Activated naive CD8-positive, alpha-beta T cell treated with anti-CD3 and anti-CD28 coated beads for 36 hours (primary cell): Measurements from ENCODE around the gene KLC3. TPM values are rescaled to one million over a fixed set of nuclear protein-coding genes. Genes with fewer than 3 reads are reported as not detected.

Source experiments
- DNase-seq: peaks from one replicate; pipeline ENCODE4 v3.0.0; 2021
- H3K27ac Mint-ChIP-seq: one replicate; pipeline ENCODE4 v1.8.0; 2022; ENCODE audit warnings: mild to moderate bottlenecking, moderate library complexity, mixed read lengths
- H3K27me3 Mint-ChIP-seq: one replicate; pipeline ENCODE4 v1.8.0; 2022; ENCODE audit warnings: mild to moderate bottlenecking, mixed read lengths
- H3K36me3 Mint-ChIP-seq: one replicate; pipeline ENCODE4 v1.8.0; 2021; ENCODE audit warnings: mild to moderate bottlenecking, mixed read lengths
- H3K4me1 Mint-ChIP-seq: one replicate; pipeline ENCODE4 v1.8.0; 2021; ENCODE audit warnings: mixed read lengths
- H3K4me3 Mint-ChIP-seq: one replicate; pipeline ENCODE4 v1.8.0; 2022; ENCODE audit warnings: mild to moderate bottlenecking, moderate library complexity, mixed read lengths
- H3K9me3 Mint-ChIP-seq: one replicate; pipeline ENCODE4 v1.8.0; 2022; ENCODE audit warnings: mixed read lengths
- total RNA-seq, 2 experiments: library from RNA; stranded (reverse); gene quantifications; one replicate each; pipeline ENCODE4 v1.2.3, GENCODE V29; 2021

Gene KLC3
- total RNA-seq, 2 experiments from 2014 or later, result not detected

- peak overlapping the region; percentile 60 for H3K4me3 Mint-ChIP-seq
- no peak for DNase-seq
- peaks cover 5% of the 10 kb centered on the region for H3K36me3 Mint-ChIP-seq
- peaks cover 9% of the 10 kb centered on the region for H3K4me1 Mint-ChIP-seq
- H3K9me3 Mint-ChIP-seq, result no peaks in the 10 kb centered on the region
- no peak overlapping the region for H3K27ac Mint-ChIP-seq
- H3K27me3 Mint-ChIP-seq, result no peaks in the 10 kb centered on the region
These were observed 28.3 kb downstream of the KLC3 start for GRCh38 chr19:45368737-45369340.

GRCh38 chr19:45370410-45371204 lies 30.1 kb downstream of the KLC3 start, which contains the start of gene ERCC2:
Gene ERCC2, minus strand, starts transcription at chr19:45370573. Its CDS starts 33 bp downstream, at chr19:45370540.
- Mint-ChIP-seq H3K27me3 (no peaks in the 10 kb centered on the region), H3K4me3 (peak within 1 kb of the TSS; percentile 89), H3K4me1 (peaks cover 9% of the 10 kb centered on the region), H3K9me3 (no peaks in the 10 kb centered on the region), H3K27ac (peak within 1 kb of the TSS; percentile 96), H3K36me3 (peaks cover 5% of the 10 kb centered on the region)
- DNase-seq, result peak; percentile 100

GRCh38 chr19:45376045-45376724 lies 35.6 kb downstream of the KLC3 start:
- H3K27me3 Mint-ChIP-seq, result peaks cover 3% of the 10 kb centered on the region
- H3K36me3 Mint-ChIP-seq, result no peaks in the 10 kb centered on the region
- no peaks in the 10 kb centered on the region for H3K9me3 Mint-ChIP-seq
- no peaks in the 10 kb centered on the region for H3K4me1 Mint-ChIP-seq
- H3K4me3 Mint-ChIP-seq, result no peak overlapping the region
- H3K27ac Mint-ChIP-seq, result no peak overlapping the region
- DNase-seq, result no peak

- Mint-ChIP-seq H3K36me3 (no peaks in the 10 kb centered on the region), H3K27me3 (peaks cover 13% of the 10 kb centered on the region), H3K4me1 (no peaks in the 10 kb centered on the region), H3K27ac (no peak overlapping the region), H3K9me3 (no peaks in the 10 kb centered on the region), H3K4me3 (no peak overlapping the region)
- no peak for DNase-seq
These were observed 39.6 kb downstream of the KLC3 start for GRCh38 chr19:45380107-45380506.

GRCh38 chr19:45382426-45382825 lies 41.9 kb downstream of the KLC3 start:
- Mint-ChIP-seq H3K4me3 (no peak overlapping the region), H3K27ac (no peak overlapping the region)

GRCh38 chr19:45385392-45386221 lies 45.1 kb downstream of the KLC3 start:
- no peaks in the 10 kb centered on the region for H3K9me3 Mint-ChIP-seq

More at GRCh38 chr19:45382426-45382825, 41.9 kb downstream of the KLC3 start:
- Mint-ChIP-seq H3K27me3 (peaks cover 32% of the 10 kb centered on the region), H3K9me3 (no peaks in the 10 kb centered on the region), H3K4me1 (no peaks in the 10 kb centered on the region), H3K36me3 (no peaks in the 10 kb centered on the region)
- DNase-seq, result no peak

GRCh38 chr19:45391346-45391745 lies 50.8 kb downstream of the KLC3 start:
- no peaks in the 10 kb centered on the region for H3K4me1 Mint-ChIP-seq
- no peak overlapping the region for H3K4me3 Mint-ChIP-seq
- no peak overlapping the region for H3K27ac Mint-ChIP-seq
- peaks cover 28% of the 10 kb centered on the region for H3K27me3 Mint-ChIP-seq
- H3K9me3 Mint-ChIP-seq, result no peaks in the 10 kb centered on the region
- no peaks in the 10 kb centered on the region for H3K36me3 Mint-ChIP-seq
- no peak for DNase-seq

More at GRCh38 chr19:45385392-45386221, 45.1 kb downstream of the KLC3 start:
- DNase-seq, result no peak
- peaks cover 33% of the 10 kb centered on the region for H3K27me3 Mint-ChIP-seq
- no peak overlapping the region for H3K4me3 Mint-ChIP-seq
- H3K36me3 Mint-ChIP-seq, result no peaks in the 10 kb centered on the region
- no peak overlapping the region for H3K27ac Mint-ChIP-seq
- no peaks in the 10 kb centered on the region for H3K4me1 Mint-ChIP-seq

GRCh38 chr19:45391871-45392665 lies 51.5 kb downstream of the KLC3 start:
- no peak for DNase-seq
- Mint-ChIP-seq H3K36me3 (no peaks in the 10 kb centered on the region), H3K27me3 (peaks cover 25% of the 10 kb centered on the region), H3K4me3 (no peak overlapping the region), H3K27ac (no peak overlapping the region), H3K9me3 (no peaks in the 10 kb centered on the region), H3K4me1 (peaks cover 3% of the 10 kb centered on the region)

GRCh38 chr19:45395821-45396617 lies 55.5 kb downstream of the KLC3 start:
- H3K36me3 Mint-ChIP-seq, result no peaks in the 10 kb centered on the region
- no peak for DNase-seq
- H3K4me3 Mint-ChIP-seq, result no peak overlapping the region
- H3K27ac Mint-ChIP-seq, result no peak overlapping the region
- peaks cover 51% of the 10 kb centered on the region for H3K27me3 Mint-ChIP-seq
- H3K9me3 Mint-ChIP-seq, result no peaks in the 10 kb centered on the region
- peaks cover 11% of the 10 kb centered on the region for H3K4me1 Mint-ChIP-seq

GRCh38 chr19:45400192-45400591 lies 59.6 kb downstream of the KLC3 start:
- Mint-ChIP-seq H3K36me3 (no peaks in the 10 kb centered on the region), H3K4me1 (peaks cover 28% of the 10 kb centered on the region), H3K4me3 (no peak overlapping the region), H3K27me3 (peaks cover 86% of the 10 kb centered on the region), H3K27ac (no peak overlapping the region), H3K9me3 (no peaks in the 10 kb centered on the region)
- no peak for DNase-seq

Other genes starting within 250 kb of the KLC3 start
- 10 to 100 TPM; 13.3 to 15.3 TPM for gene PPP1R37, start 247.6 kb upstream of the KLC3 start, total RNA-seq
- under 1 TPM in 1 of 2 experiments, not detected in 1; 0.24 TPM for gene NKPD1, start 179.8 kb upstream of the KLC3 start, total RNA-seq
- gene TRAPPC6A, start 162.5 kb upstream of the KLC3 start, total RNA-seq, result 10 to 100 TPM; 19.8 to 22.9 TPM
- gene BLOC1S3, start 162.0 kb upstream of the KLC3 start, total RNA-seq, result 10 to 100 TPM; 10.5 to 13.3 TPM
- gene EXOC3L2, start 95.3 kb upstream of the KLC3 start, total RNA-seq, result not detected
- 10 to 100 TPM; 12.6 to 14.9 TPM for gene MARK4, start 89.5 kb upstream of the KLC3 start, total RNA-seq
- gene CKM, start 17.9 kb upstream of the KLC3 start, total RNA-seq, result not detected
- gene ERCC2, start 29.8 kb downstream of the KLC3 start, total RNA-seq, result 10 to 100 TPM; 25.5 to 29.1 TPM
- gene PPP1R13L, start 64.3 kb downstream of the KLC3 start, total RNA-seq, result 1 to 10 TPM; 3.6 to 4.7 TPM
- gene POLR1G, start 65.9 kb downstream of the KLC3 start, total RNA-seq, result 10 to 100 TPM; 27.0 to 27.1 TPM
- 10 to 100 TPM; 50.0 to 53.2 TPM for gene ERCC1, start 83.2 kb downstream of the KLC3 start, total RNA-seq
- 10 to 100 TPM in 1 of 2 experiments, 1 to 10 TPM in 1; 9.7 to 10.5 TPM for gene FOSB, start 127.2 kb downstream of the KLC3 start, total RNA-seq
- gene RTN2, start 156.3 kb downstream of the KLC3 start, total RNA-seq, result 1 to 10 TPM; 1.3 to 1.8 TPM
- 1 to 10 TPM; 1.4 to 1.9 TPM for gene PPM1N, start 157.7 kb downstream of the KLC3 start, total RNA-seq
- gene VASP, start 166.7 kb downstream of the KLC3 start, total RNA-seq, result 100 to 1,000 TPM; 133 to 134 TPM
- gene OPA3, start 244.1 kb downstream of the KLC3 start, total RNA-seq, result 10 to 100 TPM; 14.7 to 15.1 TPM